HG03108 (cell line): ENCODE results near the gene MLST8.

Source experiments
- ATAC-seq: cut with Tn5 transposase; IDR thresholded peaks from one replicate; pipeline ENCODE4 v1.9.1; 2021; ENCODE audit warnings: moderate library complexity; ENCODE audit not compliant: unreplicated experiment

MLST8 gene

GRCh38 chr16:2208308-2208707 lies 3.1 kb downstream of the MLST8 start:
- no peak for ATAC-seq

- no peak for ATAC-seq
These were observed 3.5 kb downstream of the MLST8 start for GRCh38 chr16:2208772-2209171.

DNA sequence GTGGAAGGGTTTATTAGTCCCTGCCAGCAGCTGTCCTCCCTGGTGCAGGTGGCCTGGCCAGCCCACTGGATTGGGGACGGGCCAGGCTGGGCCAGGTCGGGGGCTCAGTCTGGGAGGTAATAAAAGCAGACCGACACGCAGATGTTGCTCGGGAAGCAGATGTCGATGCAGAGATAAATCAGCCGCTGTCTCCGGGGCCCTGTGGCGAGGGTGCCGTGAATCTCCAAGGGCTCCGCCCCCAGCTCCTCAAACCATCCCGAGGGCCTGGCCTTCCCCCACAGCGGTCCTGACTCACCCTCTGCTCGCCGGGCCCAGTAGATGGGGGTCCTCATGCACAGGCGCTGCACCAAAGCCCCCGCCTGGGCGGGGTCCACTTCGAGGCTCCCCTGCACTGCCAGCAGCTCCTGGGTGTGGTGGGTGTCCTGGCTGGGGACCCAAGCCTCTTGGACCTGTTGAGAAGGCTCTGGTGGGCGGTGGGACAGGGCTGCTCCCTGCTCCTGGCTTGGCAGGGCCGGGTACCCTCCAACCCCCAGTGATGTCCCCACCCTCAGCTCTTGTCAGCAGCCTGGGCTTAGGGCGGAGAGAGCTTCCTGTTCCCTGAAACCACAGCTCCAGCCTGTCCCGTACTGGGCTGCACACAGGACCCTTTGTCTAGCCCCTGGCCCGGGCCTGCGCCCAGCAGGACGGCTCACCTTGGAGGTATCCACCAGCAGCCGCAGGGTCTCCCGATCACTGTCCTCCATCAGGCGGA lies 4.2 kb downstream of the MLST8 start:
- ATAC-seq = no peak

DNA sequence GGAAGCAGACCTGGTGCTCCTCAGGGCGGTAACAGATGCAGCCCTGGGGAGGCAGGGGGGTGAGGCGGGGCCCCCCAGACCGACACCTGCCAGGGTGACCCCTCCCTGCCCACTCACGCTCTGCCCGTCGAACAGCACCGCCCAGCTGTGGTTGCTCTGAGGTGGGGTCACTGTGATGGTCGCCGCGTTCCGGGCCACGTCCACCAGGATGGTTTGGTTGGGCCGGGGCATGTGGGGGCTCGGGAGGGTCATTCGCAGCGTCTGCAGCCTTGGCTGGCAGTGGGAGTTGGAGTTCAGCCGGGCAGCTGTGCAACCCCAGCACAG lies 4.7 kb downstream of the MLST8 start:
- ATAC-seq = no peak

- no peak for ATAC-seq
These were observed 5.4 kb downstream of the MLST8 start, which contains the start of gene BRICD5 for GRCh38 chr16:2210386-2211365. Gene BRICD5 (minus strand): TSS chr16:2210863. CDS start chr16:2210833, 30 bp downstream.

- no peak for ATAC-seq
These were observed 6.7 kb downstream of the MLST8 start for GRCh38 chr16:2211923-2212347.

DNA sequence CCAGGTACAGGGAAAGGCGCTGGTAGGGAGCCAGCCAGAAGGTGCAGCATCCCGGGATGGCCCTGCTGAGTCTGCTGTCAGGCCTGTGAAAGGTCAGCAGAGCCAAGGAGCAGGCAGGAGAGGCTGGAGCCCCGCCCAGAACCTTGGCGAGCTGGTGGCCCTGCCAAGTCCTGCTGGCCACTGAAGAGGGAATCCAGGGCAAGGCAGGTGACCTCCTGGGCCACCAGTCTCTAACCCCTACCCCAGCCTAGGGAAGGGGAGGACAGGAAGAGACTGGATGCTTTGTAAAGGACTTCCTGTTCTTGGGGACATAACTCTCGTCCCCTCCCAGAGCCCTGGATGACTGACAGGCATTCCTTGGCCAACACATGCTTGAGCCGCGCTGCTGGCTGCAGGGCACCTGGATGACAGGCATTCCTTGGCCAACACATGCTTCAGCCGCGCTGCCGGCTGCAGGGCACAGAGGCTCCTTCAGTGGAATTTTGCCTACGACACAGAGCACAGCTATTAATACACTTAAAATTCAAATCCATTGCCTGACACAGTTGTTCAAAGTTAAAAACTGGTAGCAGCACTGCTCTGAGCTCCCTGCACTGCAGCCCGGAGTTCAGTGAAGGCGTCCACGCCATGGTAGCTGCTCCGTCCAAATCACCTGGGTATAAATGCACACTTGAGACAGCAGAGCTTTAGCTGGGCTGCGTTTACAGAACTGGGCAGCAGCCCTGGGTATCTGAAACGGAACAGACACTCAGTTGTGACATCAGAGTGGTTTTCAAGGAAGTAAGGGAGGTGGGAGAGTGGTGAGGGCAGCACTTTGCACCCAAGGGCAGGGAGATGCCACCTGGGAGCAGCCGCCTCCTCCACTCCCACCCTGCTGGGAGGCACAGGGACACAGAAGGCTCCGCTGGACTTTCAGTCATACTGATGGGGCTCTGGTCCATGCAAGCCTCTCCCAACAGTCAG lies 7.4 kb downstream of the MLST8 start:
- ATAC-seq = no peak

DNA sequence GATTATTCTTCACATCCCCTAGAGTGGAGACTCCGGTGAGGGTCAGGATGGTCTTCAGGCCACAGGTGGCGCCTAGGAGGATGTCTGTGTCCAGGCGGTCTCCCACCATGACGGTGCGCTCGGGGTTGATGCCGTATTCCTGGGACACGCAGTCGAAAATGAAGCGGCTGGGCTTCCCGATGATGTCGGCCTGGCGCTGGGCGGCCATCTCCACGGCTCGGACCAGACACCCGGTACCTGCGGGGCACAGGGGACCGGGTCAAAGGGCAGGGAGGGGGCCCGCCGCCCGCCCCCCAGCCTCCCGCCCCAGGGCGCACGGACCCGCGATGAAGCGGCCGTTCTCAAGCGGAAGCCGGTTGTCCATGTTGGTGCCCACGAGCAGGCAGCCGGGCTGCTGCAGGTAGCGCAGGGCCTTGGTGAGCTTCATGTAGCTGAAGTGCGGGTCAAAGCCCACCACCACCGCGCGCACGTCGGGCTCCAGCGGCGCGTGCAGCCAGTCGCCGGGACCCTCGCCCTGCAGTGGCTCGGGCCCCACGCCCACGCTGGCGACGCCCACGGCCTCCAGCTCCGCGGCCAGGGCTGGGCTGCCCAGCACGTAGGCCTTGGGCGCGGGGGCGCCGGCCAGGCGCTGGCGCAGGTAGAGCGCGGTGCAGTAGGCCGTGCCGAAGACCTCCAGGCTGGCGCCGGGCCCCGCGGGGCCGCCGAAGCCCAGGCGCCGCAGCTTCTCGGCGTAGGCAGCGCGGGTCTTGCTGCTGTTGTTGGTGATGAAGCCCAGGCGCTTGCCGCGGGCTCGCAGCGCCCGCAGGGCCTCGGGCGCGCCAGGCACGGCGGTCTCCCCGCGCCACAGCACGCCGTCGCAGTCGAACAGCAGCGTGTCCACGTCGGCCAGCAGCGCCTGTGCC lies 8.8 kb downstream of the MLST8 start:
- ATAC-seq = no peak

DNA sequence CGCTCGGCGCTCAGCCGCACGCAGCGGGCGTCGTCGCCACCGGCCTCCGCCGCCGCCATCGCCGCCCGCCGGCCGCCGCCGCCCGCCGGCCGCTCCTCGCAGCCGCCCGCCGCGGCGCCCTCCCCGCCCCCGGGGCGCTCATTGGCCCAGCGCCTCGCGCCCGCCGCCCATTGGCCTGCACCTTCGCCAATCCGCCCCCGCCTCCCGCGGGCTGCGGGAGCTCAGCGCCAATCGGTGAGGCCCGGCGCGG lies 9.4 kb downstream of the MLST8 start, which contains the start of gene PGP:
Gene PGP, minus strand, starts transcription at position 122 of the 250 bp plus-strand sequence. Its CDS starts 63 bp downstream, at position 59.
- peak; percentile 85 for ATAC-seq

DNA sequence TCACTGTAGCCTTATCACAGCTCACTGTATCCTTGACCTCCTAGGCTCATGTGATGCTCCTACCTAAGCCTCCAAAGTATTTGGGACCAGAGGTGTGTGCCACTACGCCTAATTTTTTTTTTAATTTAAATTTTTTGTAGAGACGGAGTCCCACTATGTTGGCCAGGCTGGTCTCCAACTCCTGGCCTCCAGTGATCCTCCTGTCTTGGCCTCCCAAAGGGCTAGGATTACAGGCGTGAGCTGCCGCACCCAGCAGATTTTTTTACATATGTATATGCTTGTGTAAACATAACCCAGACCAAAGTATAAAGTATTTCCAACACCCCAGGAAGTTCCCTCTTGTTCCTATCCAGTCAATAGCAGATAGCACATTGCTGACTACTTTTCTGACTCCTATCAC lies 11.1 kb downstream of the MLST8 start:
- no peak for ATAC-seq

DNA sequence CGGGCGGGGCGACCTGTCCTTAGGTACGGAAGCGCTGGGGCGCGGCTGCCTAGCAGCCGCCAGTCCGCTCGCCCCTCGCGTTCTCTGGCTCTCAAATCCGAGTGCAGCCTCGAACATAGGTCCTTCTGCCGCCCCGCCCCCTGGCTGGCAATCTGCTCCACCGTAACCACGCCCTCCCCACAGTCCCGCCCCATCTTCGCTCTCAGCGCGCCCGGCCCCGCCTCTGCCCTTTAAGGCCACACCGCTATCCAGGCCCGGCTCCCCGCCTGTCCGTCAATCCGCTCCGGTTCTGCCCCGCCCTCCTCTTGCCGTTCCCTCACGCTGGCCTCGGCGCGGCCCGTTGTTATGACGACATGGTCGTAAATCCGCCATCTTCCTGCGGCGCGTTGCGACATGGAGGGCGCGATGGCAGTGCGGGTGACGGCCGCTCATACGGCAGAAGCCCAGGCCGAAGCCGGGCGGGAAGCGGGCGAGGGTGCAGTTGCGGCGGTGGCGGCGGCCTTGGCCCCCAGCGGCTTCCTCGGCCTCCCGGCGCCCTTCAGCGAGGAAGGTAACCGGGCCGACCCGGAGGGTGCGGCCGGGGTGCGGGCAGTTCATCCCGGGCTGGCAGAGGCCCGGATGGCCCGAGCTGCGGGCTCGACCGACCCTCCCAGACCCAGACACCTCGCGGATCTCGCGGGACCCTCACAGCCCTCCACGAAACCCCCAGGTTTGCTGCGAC lies 18.1 kb downstream of the MLST8 start, which contains the start of gene E4F1:
Gene E4F1, plus strand, starts transcription at position 371 of the 721 bp plus-strand sequence. Its CDS starts 23 bp downstream, at position 394.
- ATAC-seq = peak; percentile 93

GRCh38 chr16:2223942-2224486 lies 18.8 kb downstream of the MLST8 start:
- peak; percentile 10 for ATAC-seq

GRCh38 chr16:2226245-2226793 lies 21.1 kb downstream of the MLST8 start:
- ATAC-seq = no peak

DNA sequence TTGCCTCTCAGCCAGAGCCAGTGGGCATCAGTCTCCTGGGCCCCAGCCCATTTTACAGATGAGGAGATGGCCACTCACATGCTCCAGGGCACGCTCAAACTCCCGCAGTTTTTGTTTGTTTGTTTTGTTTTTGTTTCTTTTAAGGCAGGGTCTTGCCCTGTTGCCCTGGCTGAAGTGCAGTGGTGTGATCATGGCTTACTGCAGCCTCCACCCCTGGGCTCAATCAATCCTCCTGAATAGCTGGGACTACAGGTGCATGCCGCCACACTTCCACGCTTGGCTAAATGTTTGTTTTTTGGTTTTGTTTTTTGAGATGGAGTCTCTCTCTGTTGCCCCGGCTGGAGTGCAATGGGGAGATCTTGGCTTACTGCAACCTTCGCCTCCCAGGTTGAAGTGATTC lies 21.7 kb downstream of the MLST8 start:
- ATAC-seq = no peak

GRCh38 chr16:2228161-2228824 lies 23.0 kb downstream of the MLST8 start:
- ATAC-seq = no peak

DNA sequence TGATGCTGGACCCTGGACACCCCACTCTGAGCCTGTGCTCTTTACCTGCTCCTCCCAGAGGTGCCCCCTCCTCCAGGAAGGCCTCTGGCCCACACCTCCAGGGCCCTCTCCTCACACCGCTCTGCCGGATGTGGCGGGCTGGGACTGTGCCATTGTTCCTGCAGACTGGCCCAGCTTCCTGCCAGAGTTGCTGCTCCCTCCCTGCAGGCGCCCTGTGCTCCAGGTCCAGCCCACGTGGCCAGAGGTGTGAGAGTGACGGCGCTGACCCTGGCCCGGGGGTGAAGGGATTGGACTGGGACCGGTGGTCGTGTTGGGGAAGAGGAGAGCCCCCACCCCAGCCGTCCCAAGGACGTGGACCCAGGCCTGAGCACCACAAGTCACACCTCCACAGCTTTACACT lies 23.8 kb downstream of the MLST8 start:
- no peak for ATAC-seq

GRCh38 chr16:2229632-2230250 lies 24.5 kb downstream of the MLST8 start:
- no peak for ATAC-seq

DNA sequence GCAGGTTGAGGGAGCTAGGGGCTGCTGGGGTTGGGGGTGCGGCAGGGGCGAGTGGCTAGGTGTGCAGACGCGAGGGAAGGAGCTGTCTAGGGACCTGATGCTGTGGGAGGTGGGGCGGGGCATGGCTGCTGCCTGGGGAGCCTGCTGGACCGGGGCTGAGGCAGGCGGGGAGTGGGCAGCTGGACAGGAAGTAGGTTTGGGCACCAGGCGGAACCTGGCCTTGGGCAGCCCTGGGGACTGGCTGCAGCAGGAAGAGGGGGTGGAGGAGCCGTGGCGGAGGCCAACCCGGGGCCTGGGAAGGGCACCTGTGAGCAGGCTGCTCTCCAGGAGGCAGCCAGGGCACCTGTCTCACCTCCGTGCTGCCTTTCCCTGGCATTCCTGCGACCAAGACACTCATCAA lies 25.1 kb downstream of the MLST8 start:
- no peak for ATAC-seq
